GM12872 (cell line): ENCODE measurements around the gene ANXA6.

ENCODE experiments used
- CTCF ChIP-seq: IDR thresholded peaks from 3 replicates; pipeline ENCODE4 v1.5.1; 2011; ENCODE audit warnings: low read depth, mild to moderate bottlenecking, low read length, moderate library complexity; ENCODE audit not compliant: insufficient read depth

The ANXA6 gene

GRCh38 chr5:151071848-151072629 is 85.5 kb downstream of the ANXA6 start:
- TF ChIP-seq CTCF = no peak

GRCh38 chr5:151071021-151071420 is 86.6 kb downstream of the ANXA6 start:
- no peak for TF ChIP-seq CTCF

DNA sequence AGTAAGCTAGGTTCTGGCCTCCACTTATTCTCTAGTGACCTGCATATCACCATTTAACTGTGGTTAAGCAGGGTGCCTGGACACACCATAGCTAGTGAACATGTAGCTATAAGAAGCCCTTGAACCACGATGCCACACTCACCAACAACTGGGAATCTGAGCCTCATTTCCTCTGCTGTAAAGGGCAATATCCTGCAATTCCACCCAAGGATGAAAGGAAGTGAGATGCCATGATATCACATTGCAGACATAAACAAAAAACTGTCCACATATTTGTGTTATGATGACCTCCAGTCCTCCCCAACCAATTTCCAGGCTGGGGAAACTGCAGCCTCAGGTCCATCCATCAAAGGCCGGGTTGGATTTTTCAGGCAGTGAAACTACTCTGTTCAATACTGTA is 87.1 kb downstream of the ANXA6 start:
- TF ChIP-seq CTCF = no peak

DNA sequence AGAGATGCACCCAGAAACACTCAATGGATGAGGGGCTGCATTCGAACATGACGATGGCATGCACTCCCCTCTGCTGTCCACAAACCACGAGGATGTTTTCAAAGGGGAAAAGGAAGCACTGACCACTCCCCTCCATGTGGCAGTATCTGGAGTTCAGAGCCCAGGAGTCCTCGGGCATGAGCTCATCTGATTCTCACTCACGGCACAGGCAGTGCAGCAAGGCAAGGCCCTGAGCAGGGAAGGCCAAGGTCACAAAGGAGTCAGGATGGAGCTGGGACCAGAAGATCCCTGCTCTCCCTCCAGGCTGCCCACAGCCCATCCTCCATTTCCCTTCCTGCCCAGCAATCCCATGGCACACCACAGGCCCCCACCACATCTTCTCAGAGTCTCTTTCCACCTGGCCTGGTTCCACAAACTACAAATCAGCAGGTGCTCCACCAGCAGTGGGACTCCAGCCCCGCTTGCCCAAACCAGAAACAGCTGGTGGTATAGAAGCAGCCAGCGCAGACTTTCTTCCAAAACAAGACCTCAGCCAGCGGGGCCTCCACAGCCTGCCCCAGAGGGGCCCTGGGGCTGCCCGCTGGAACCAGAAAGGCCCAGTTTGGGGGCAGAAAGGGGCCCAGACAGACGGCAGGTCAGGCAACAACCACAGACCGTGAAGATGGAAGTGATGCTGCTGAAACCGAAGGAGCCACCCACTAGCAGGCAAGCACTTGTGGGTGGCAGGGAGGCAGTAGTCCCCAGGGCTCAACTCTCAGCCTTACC is 89.0 kb downstream of the ANXA6 start:
- TF ChIP-seq CTCF = no peak

DNA sequence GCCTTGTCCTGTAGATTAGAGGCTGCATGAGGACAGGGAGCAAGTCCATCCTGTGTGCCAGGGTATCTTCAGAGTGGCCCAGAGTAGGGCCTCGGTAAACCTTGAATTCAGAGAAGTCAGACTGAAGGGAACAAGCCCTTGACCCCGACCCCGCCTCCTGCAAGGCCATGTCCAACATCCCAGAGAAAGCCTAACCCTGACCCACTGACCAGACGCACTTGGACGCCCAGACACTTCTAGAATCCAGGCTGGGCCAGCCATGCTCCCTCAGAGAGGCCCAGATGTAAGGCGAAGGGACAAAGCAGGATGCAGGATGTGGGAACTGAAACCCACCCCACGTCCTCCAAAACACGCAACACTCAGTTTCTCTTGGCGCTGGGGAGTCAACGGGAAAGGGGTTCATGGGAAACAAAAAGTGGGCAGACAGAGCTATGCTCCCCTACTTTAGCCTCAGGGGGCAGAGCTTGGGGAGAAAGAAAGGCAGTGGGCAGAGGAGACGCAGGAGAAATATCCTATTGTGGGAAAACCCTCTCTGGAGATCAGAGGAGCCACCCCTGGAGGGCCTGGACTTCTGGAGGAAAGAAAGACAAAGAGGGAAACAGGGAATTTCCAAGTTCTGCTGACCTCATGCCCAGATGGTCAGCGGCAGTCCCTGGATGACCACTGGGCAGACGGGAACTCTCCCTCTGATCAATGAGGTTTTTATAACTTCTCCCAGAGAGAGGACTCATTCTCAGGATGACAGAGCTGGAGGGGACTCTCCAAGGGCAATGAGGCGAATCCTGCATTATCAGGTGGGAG is 89.7 kb downstream of the ANXA6 start:
- TF ChIP-seq CTCF = no peak

DNA sequence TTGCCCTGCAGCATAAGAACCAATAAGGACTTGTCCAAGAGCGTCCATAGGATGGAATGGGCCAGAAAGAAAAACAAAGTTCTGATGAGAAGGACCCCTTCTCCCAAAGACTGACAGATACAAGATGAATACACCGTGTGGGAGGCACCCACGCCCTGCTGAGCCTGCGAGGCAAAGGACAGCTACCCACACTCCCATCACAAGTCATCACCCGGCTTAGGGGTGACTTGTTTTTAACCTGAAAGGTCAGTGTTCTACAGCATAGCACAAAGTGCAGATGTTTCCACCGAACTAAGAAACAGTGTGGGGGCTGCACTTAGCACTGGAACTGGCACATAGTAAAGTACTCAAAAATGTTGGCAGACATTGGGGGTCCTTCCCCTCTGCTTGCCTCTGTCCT is 90.7 kb downstream of the ANXA6 start:
- no peak for TF ChIP-seq CTCF

DNA sequence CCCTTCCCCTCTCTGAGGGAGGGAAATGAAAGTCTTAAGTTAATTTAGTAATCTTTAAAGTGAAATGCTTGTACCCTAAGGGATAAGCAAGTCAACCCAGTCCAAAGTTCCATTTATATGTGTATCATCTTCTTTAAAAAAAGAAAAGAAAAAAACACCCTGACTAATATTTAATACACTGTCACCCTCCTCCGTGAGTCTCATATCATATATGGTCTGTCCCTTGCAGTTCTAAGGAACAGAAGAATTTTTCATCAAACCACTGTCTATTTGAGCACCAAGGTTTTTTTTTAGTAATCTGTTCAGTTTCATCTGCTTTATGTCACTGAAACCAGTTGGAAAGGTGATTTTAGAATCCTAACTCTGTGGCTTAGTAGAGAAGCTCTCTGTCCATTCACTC is 92.0 kb downstream of the ANXA6 start:
- TF ChIP-seq CTCF = no peak
